HG03135 (cell line): Measurements from ENCODE around the gene FIBP.

Experiments
- ATAC-seq: cut with Tn5 transposase; IDR thresholded peaks from one replicate; pipeline ENCODE4 v1.9.1; 2021; ENCODE audit warnings: mild to moderate bottlenecking, moderate library complexity; ENCODE audit not compliant: unreplicated experiment

FIBP gene

DNA sequence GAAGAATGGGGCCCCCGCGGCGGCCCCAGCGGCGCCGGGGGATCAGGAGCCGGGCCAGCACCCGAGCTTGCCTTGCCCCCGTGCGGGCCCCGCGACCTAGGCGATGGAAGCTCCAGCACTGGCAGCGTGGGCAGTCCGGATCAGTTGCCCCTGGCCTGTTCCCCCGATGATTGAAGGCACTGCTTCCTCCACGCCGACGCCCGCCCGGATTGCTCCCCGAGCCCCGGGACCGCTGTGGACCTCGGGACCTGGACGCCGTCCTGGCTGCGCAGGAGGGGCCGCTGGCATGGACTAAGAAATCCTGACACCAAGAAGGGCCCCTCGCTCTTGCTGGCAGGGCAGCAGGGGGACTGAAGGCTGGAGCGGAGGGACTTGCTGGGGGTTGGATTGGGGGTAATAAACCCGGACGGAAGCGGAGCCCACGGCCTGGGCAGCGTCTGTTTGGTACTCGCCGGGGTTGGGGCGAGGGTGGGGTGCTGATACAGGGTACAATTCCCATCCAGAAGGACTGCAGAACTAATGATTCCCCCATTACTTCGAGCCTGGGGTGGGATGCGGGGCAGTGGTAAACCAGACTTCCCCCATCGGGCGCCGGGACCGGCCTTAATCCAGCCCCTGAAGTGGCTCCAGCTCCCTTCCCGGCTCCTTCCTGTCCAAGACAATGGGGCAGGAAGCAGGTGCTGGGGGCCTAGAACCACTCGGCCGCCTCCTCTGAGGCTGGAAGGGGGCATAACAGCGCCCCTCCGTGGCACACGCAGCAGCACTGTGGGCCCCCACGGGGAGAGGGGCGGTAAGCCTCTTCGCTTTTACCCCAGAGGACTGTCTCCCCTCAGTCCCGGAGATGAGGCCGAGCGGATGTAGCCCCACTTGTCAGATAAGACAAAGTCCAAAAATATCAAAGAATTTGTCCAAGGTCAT, 3.2 kb upstream of the FIBP start:
- no peak for ATAC-seq

DNA sequence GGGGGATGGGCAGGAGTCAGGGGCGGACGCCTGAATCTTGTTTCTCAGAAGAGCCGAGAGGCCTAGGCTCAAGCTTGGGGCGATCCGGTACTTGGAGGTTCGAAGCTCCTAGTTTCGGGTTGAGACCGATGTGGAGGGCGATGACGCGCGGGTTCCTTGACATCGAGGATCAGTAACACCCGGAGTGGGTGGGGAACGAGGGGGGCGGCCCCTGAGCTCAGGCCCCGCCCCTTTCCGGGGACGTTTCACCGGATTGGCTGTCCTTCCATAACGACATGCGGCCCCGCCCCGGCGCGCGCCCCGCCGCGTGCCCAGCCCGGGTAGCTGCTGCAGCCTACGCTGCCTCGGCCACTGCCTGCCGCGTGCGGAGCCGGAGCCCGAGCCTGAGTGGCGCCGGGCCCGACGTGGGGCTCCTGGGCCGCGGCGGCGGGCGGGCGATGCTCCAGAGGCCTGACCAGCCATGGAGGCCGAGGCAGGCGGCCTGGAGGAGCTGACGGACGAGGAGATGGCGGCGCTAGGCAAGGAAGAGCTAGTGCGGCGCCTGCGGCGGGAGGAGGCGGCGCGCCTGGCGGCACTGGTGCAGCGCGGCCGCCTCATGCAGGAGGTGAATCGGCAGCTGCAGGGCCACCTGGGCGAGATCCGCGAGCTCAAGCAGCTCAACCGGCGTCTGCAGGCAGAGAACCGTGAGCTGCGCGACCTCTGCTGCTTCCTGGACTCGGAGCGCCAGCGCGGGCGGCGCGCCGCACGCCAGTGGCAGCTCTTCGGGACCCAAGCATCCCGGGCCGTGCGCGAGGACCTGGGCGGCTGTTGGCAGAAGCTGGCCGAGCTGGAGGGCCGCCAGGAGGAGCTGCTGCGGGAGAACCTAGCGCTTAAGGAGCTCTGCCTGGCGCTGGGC, 2.3 kb upstream of the FIBP start, which contains the start of gene CCDC85B:
Gene CCDC85B (plus strand): TSS at position 350 of the 895 bp plus-strand sequence. CDS start 111 bp downstream, at position 461.
- ATAC-seq, result peak; percentile 44

DNA sequence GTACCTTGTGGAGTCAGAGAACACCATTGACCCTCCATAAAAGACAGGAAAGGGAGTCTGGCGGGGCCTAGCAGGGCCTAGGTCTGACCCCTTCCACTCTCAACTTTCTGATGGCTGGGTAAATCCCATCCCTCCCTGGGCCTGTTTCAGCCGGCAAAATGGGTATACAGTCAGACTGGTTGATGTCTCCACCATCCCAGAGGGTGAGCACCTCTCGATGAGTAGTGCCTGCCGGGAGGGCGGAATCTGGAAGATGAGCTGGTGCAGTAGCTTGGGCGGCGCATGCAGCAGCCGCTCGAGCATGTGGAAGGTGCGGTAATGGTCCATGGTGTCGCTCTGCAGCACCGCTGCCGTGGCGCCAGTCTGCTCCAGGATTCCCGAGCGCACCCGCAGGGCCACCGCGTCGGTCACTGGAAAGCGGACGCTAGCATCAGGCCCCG, 528 bp downstream of the FIBP start:
- ATAC-seq, result no peak

DNA sequence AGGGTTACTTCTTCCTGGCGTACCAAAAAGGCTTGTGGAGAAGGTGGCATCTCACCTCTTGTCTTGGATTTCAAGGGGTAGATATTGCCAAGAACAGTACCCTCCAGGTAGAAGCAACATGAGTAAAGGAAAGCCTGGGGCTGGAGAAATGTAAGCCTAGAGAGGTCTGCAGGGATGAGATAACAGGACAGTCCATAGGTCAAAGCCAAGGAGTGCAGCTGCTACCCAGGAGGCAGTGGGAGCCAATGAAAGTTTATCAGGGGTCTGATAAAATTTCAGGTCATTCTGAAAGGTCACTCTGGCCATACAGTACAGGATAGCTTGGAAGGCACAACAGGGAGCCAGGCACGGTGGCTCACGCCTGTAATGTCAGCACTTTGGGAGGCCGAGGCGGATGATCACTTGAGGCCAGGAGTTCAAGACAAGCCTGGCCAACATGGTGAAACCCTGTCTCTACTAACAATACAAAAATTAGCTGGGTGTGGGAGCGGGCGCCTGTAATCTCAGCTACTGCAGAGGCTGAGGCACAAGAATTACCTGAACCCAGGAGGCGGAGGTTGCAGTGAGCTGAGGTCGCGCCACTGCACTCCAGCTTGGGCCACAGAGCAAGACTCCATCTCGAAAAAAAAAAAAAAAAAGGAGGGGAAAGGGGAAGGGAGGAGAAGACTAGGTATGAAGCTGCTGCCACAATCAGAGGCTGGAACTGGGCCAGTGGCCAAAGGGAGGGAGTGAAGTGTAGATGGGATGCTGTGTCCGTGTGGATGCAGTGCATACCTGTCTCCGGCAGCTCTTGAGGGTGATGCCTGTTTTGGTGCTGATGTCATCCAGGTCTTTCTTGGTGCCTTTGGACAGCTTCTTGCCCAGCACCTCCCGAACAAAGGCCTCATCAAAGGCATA, 1.2 kb downstream of the FIBP start:
- no peak for ATAC-seq

DNA sequence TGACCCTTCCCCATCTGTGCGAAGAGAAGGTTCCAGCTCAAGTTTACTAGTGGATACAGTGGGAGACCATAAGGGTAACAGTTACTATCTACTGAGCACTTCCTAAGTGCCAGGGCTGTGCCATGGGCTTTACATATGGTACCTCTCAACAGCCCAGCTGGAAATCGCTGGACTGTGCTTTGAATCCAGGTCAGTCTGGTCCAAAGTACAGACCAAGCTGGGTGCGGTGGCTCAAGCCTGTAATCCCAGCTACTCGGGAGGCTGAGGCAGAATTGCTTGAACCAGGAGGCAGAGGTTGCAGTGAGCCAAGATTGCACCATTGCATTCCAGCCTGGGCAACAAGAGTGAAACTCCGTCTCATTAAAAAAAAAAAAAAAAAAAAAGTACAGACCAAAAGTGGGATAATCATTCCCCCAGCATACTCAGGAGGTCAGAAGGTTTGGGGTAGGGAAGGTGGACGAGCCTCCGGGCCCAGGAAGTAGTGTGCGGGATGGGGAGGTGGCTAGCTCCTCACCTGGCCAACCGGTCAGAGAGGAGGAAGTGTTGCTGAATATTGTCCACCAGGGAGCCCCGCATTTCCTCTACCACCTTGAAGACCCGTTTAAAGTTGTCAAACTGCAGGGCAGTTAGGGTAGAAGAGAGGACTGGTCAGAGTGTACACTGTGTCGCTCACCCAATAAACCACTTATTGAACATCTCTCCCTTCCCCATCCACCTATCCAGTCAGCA, 2.3 kb downstream of the FIBP start:
- ATAC-seq, result no peak

DNA sequence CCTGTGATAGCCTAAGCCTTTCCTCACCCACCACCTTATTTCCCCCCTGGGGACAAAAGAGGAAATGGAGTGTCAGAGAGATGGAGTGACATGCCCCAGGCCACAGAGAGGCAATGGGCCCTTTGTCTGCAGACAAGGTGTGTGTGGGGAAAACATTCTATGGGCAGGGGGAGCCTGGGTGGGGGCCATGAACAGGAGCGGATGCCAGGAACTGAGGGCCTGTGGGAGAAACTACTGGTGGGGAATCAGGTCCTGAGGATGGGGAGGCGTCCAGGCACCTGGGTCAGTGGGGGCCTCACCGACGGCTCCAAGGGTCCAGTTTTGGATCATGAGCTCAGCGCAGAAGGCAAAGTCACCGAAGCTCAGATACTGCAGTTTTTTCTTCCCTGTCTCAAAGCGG, 3.0 kb downstream of the FIBP start:
- no peak for ATAC-seq

DNA sequence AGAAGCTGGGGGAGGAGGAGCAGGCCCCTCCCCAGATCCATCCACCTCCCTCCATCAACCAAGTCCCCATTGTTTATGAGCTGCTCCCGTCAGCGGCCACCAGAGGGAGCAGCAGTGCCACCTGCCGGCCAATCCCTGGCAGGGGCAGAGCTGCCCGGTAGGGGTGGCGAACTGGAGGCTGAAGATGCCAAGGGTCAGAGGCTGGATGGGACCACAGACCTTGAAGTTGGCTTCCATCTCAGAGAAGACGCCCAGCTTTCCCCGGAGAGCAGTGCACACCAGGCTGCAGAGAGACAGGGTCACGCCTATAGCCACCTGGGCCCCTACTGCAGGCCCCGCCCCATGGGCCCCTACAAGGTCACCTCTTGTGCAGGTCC, 3.6 kb downstream of the FIBP start:
- ATAC-seq, result no peak

DNA sequence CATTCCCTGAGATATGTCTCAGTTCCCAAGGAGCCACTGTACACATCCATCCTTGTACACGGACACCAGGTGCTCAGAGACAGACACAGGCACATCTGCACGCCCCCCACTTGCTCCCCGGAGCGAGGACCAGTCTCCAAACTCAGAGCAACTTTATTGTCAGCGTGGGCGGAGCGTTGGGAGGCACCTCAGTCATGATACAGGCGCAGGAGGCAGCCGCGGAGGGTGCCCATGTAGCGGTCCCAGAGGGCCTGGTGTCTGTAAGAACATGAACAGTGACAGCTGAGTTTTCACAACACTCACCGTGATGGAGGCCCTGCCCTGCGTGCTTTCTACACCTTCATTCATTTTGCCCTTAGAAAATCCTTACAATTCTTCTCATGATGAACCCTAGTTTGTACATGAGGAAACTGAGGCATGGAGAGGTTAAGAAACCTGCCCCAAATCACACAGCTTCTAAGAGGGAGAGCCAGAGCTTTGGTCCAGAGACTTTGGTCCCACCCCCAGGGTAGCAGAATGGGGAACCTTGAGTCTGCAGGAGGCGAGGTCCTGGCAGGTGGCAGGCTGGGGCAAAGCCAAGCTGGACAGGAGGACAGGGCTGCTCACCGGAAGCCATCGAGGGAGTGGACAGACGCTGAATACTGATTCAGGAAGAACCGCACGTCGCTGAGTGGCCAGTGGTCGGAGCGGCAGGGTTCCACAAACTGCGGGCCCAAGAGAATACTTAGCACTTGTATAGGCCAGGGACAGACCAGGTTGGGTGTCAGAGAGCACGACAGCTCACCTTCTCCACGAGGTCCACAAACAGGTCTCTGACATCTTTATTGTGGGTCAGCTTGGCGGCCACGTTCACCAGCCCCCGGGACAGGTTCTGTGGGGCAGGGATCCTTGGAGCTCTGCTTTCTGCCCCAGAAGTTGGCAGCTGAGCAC, 4.2 kb downstream of the FIBP start:
- ATAC-seq, result no peak

DNA sequence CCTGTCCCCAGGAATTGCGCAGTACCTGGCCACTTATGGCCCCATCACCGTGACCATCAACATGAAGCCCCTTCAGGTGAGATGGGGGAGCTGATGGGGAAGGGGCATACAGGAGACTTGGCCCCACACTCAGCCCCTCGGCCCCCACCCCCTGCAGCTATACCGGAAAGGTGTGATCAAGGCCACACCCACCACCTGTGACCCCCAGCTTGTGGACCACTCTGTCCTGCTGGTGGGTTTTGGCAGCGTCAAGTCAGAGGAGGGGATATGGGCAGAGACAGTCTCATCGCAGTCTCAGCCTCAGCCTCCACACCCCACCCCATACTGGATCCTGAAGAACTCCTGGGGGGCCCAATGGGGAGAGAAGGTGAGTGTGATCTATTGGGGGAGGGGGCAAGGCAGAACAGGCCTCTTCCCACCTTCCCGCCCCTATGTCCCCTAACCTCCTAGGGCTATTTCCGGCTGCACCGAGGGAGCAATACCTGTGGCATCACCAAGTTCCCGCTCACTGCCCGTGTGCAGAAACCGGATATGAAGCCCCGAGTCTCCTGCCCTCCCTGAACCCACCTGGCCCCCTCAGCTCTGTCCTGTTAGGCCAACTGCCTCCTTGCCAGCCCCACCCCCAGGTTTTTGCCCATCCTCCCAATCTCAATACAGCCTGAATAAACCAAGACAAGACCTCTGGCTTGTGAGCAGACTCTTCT, 5.1 kb downstream of the FIBP start:
- no peak for ATAC-seq

DNA sequence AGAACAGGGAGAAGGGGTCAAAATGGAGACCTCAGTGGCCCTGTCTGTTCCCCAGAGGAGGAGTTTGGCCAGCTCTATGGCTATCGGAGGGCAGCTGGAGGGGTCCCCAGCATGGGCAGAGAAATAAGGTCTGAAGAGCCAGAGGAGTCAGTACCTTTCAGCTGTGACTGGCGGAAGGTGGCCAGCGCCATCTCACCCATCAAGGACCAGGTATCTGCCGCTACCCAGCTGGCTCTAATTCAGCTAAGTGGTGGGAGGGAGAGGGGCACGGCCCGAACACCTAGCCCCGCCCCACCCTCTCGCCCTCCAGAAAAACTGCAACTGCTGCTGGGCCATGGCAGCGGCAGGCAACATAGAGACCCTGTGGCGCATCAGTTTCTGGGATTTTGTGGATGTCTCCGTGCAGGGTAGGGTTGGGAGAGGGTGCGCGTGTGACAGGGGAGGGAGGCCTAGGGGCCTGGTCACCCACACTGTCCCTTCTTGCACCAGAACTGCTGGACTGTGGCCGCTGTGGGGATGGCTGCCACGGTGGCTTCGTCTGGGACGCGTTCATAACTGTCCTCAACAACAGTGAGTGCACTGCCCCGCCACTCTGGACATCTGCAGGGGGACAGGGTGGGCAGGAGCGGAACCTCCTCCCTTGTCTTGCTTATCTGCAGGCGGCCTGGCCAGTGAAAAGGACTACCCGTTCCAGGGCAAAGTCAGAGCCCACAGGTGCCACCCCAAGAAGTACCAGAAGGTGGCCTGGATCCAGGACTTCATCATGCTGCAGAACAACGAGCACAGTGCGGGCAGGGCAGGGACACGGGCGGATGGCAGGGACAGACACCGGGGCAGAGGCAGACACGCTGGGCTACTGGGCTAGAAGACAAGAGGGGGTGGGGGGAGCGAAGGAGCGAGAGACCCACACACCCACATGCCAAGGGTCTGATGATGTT, 5.9 kb downstream of the FIBP start:
- ATAC-seq, result no peak

DNA sequence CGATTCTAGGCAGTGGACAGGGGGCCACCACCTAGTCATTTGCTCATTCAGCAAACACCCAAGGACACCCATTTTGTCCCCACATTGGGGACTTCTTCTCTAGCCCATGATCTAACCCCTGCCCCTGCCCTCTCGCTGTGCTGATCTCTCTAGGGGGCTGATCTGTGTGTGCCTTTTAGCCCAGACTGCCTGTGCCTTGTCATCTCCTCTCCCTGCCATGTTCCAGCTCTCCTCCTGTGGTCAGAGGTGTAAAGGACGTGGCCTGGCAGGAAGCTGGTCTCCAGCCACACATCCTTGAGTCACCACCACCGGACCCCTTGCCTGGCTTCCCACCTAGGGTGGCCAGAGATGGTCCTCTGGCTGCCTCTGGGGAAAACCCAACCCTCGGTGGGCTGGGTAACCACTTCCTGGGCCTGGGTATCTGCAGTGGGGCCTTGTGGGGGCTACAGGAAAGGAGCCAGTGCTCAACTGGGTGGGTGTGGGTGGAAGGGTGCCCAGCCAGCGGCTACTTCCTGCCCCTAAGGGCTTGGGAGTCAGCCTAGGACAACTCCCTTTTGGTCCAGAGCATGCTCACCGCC, 7.3 kb downstream of the FIBP start:
- ATAC-seq, result no peak

DNA sequence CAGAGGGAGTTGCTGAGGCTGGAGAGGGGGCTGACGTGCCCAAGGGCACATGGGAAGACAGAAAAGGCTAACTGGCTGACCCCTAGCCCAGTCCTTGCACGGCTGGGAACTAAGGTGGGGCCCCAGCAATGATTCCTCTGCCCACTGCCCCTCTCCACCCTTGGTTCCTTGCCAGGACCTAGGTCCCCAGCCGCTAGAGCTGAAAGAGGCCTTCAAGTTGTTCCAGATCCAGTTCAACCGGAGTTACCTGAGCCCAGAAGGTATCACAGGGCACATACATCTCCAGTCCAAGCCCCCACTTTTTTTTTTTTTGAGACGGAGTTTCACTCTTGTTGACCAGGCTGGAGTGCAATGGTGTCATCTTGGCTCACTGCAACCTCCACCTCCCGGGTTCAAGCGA, 8.2 kb downstream of the FIBP start:
- ATAC-seq, result no peak

DNA sequence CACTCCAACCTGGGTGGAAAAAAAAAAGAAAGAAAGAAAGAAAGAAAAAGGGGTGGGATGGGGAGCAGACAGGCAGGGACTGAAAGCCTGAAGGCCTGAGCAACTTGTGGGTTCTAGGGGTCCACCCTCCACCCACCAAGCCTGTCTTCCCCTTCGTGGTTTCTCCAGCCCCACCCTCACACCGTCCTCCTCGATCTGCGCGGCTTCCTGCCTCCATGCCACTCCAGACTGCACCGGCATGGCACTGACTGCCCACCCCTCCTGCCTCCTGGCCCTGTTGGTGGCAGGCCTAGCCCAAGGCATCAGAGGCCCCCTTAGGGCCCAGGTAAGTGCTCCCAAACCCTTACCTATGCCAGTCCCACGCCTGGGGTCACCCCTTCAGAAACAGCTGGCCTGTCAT, 8.7 kb downstream of the FIBP start, which contains the start of gene CTSW:
Gene CTSW (plus strand): TSS at position 221 of the 400 bp plus-strand sequence. CDS start 18 bp downstream, at position 239.
- no peak for ATAC-seq

DNA sequence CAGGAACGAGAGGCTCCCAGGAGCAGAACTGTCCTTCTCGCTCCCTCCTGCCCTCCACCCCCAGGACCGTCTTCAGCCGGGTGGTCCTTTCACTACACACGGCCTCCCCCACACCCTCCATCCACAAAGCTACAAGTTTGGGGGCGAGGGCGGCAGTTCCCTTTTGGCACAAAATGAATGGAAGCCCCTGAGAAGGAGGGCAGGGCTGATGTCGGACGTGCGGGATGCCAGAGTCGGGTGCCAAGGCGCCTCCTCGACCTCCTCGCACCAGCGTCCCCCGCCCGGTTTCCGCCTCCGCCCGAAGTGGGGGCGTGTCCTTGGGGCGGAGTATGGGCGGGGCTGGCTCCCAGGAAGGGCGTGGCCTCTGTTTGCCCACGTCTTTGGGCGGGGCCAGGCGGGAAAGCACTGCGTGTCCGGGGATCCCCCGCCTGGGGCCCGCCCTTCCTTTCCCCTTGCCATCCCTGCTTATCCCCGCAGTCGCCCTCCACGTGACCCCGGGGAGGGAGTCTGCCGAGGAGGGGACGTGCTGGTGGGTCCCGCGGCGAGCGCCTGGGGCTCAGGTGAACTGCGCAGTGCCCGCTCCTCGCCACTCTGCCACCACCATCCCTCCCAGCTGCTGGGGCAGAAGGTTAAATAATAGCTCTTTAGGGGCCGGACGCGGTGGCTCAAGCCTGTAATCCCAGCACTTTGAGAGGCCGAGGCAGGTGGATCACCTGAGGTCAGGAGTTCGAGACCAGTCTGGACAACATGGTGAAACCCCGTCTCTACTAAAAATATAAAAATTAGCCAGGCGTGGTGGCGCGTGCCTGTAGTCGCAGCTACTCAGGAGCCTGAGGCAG, 14.7 kb downstream of the FIBP start:
- peak; percentile 70 for ATAC-seq

DNA sequence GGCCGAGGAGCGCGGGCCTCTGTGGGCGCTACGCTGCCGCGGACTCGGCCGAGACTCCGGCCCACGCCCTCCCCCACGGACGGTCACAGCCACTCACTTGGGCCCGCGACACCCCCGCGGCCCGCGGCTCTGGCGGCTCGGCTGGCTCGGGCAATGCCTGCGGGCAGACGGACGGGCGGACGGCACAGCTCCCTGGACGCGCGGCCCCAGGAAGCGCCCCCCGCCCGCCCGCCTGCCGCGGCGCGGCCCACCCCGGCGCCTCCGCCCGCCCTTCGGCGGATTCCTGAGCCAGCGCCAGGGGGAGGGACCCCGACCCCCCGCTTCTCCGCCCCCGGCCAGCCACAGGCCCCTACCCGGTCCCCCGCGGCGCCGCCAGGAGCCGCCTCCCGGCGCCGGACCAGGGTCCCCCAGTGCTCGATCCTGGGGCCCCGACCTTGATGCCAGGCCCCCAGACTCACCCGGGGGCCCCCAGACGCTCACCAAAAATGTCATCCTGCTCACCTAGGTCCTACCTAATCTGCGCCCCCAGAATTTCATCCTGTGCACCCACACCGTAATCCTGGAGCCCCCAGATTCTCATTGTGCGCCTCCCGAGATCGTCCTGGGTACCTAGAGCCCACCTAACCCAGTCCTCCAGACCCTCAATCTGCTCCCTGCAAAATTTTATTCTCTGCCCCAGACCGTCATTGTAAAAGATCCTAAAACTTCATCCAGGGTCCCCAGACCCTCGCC, 15.5 kb downstream of the FIBP start, which contains the start of gene EFEMP2:
Gene EFEMP2 (minus strand): TSS at position 215 of the 732 bp plus-strand sequence. CDS start 446 bp downstream, outside the sequence.
- no peak for ATAC-seq
